T-helper 2 cell treated with Interferon-gamma antibody and Interleukin-4, amounts not matched to agents 5 μg/mL and 100 μg/mL, for 36 hours (primary cell): Measurements from ENCODE around the gene TEX28.
A peak's percentile ranks its signal among the peaks of the same experiment; 100 is the strongest.

Experiments
- DNase-seq: peaks from one replicate; pipeline ENCODE4 v3.0.0; 2021; ENCODE audit warnings: low spot score
- H3K27ac Mint-ChIP-seq: one replicate; pipeline ENCODE4 v1.8.0; 2021; ENCODE audit warnings: mild to moderate bottlenecking, mixed read lengths
- H3K27me3 Mint-ChIP-seq: one replicate; pipeline ENCODE4 v1.8.0; 2021; ENCODE audit warnings: low read depth, mixed read lengths
- H3K36me3 Mint-ChIP-seq: one replicate; pipeline ENCODE4 v1.8.0; 2021; ENCODE audit warnings: low read depth, mixed read lengths
- H3K4me1 Mint-ChIP-seq: one replicate; pipeline ENCODE4 v1.8.0; 2021; ENCODE audit warnings: low read depth, mixed read lengths
- H3K4me3 Mint-ChIP-seq: one replicate; pipeline ENCODE4 v1.8.0; 2022; ENCODE audit warnings: mild to moderate bottlenecking, moderate library complexity, mixed read lengths
- H3K9me3 Mint-ChIP-seq: one replicate; pipeline ENCODE4 v1.8.0; 2021; ENCODE audit warnings: mixed read lengths

TEX28 gene

GRCh38 chrX:154321594-154321993, 26.7 kb upstream of the TEX28 start:
- no peaks in the 10 kb centered on the region for H3K9me3 Mint-ChIP-seq
- no peak overlapping the region for H3K27ac Mint-ChIP-seq
- peaks cover 6% of the 10 kb centered on the region for H3K27me3 Mint-ChIP-seq
- no peaks in the 10 kb centered on the region for H3K36me3 Mint-ChIP-seq
- DNase-seq: no peak
- H3K4me3 Mint-ChIP-seq: no peak overlapping the region
- peaks cover 22% of the 10 kb centered on the region for H3K4me1 Mint-ChIP-seq

- Mint-ChIP-seq H3K27ac (no peak overlapping the region), H3K36me3 (no peaks in the 10 kb centered on the region), H3K4me3 (no peak overlapping the region), H3K27me3 (peaks cover 6% of the 10 kb centered on the region), H3K9me3 (no peaks in the 10 kb centered on the region), H3K4me1 (peaks cover 17% of the 10 kb centered on the region)
- no peak for DNase-seq
Measured at GRCh38 chrX:154321152-154321551, 26.2 kb upstream of the TEX28 start.

- Mint-ChIP-seq H3K27ac (no peak overlapping the region), H3K27me3 (peaks cover 6% of the 10 kb centered on the region), H3K4me1 (peaks cover 13% of the 10 kb centered on the region), H3K9me3 (no peaks in the 10 kb centered on the region), H3K36me3 (no peaks in the 10 kb centered on the region), H3K4me3 (no peak overlapping the region)
- DNase-seq: no peak
Measured at GRCh38 chrX:154320406-154320805, 25.5 kb upstream of the TEX28 start.

GRCh38 chrX:154317391-154317995, 22.6 kb upstream of the TEX28 start:
- Mint-ChIP-seq H3K9me3 (no peaks in the 10 kb centered on the region), H3K27ac (no peak overlapping the region), H3K4me1 (peaks cover 23% of the 10 kb centered on the region), H3K36me3 (no peaks in the 10 kb centered on the region), H3K4me3 (no peak overlapping the region), H3K27me3 (peaks cover 2% of the 10 kb centered on the region)
- DNase-seq: no peak

GRCh38 chrX:154315416-154315815, 20.5 kb upstream of the TEX28 start:
- no peaks in the 10 kb centered on the region for H3K36me3 Mint-ChIP-seq
- H3K4me3 Mint-ChIP-seq: no peak overlapping the region
- DNase-seq: no peak
- no peak overlapping the region for H3K27ac Mint-ChIP-seq
- H3K9me3 Mint-ChIP-seq: no peaks in the 10 kb centered on the region
- peaks cover 2% of the 10 kb centered on the region for H3K27me3 Mint-ChIP-seq
- peaks cover 26% of the 10 kb centered on the region for H3K4me1 Mint-ChIP-seq

GRCh38 chrX:154313147-154313546, 18.2 kb upstream of the TEX28 start:
- Mint-ChIP-seq H3K36me3 (no peaks in the 10 kb centered on the region), H3K4me1 (peaks cover 33% of the 10 kb centered on the region), H3K27me3 (no peaks in the 10 kb centered on the region), H3K9me3 (no peaks in the 10 kb centered on the region), H3K4me3 (peak overlapping the region; percentile 55), H3K27ac (peak overlapping the region; percentile 81)
- DNase-seq: peak; percentile 38

GRCh38 chrX:154312116-154312515, 17.2 kb upstream of the TEX28 start:
- Mint-ChIP-seq H3K27ac (no peak overlapping the region), H3K27me3 (no peaks in the 10 kb centered on the region), H3K4me3 (no peak overlapping the region), H3K4me1 (peaks cover 40% of the 10 kb centered on the region), H3K36me3 (no peaks in the 10 kb centered on the region), H3K9me3 (no peaks in the 10 kb centered on the region)
- no peak for DNase-seq

GRCh38 chrX:154310616-154311536, 16.0 kb upstream of the TEX28 start:
- H3K4me3 Mint-ChIP-seq: no peak overlapping the region
- H3K4me1 Mint-ChIP-seq: peaks cover 40% of the 10 kb centered on the region
- H3K27ac Mint-ChIP-seq: no peak overlapping the region

GRCh38 chrX:154309041-154309775, 14.3 kb upstream of the TEX28 start:
- Mint-ChIP-seq H3K9me3 (no peaks in the 10 kb centered on the region), H3K36me3 (no peaks in the 10 kb centered on the region), H3K4me1 (peaks cover 40% of the 10 kb centered on the region), H3K4me3 (no peak overlapping the region), H3K27ac (no peak overlapping the region), H3K27me3 (no peaks in the 10 kb centered on the region)
- DNase-seq: no peak

More at GRCh38 chrX:154310616-154311536, 16.0 kb upstream of the TEX28 start:
- no peaks in the 10 kb centered on the region for H3K9me3 Mint-ChIP-seq
- H3K27me3 Mint-ChIP-seq: no peaks in the 10 kb centered on the region
- no peak for DNase-seq
- no peaks in the 10 kb centered on the region for H3K36me3 Mint-ChIP-seq

- H3K36me3 Mint-ChIP-seq: no peaks in the 10 kb centered on the region
- no peaks in the 10 kb centered on the region for H3K27me3 Mint-ChIP-seq
- peaks cover 34% of the 10 kb centered on the region for H3K4me1 Mint-ChIP-seq
- H3K9me3 Mint-ChIP-seq: no peaks in the 10 kb centered on the region
- no peak overlapping the region for H3K4me3 Mint-ChIP-seq
- peak overlapping the region; percentile 69 for H3K27ac Mint-ChIP-seq
- DNase-seq: peak; percentile 45
Measured at GRCh38 chrX:154308108-154308946, 13.4 kb upstream of the TEX28 start.

- no peak overlapping the region for H3K27ac Mint-ChIP-seq
- no peak for DNase-seq
Measured at GRCh38 chrX:154307202-154307601, 12.3 kb upstream of the TEX28 start.

GRCh38 chrX:154305541-154306205, 10.7 kb upstream of the TEX28 start:
- Mint-ChIP-seq H3K4me3 (no peak overlapping the region), H3K27ac (no peak overlapping the region)
- no peak for DNase-seq

More at GRCh38 chrX:154307202-154307601, 12.3 kb upstream of the TEX28 start:
- no peak overlapping the region for H3K4me3 Mint-ChIP-seq
- H3K4me1 Mint-ChIP-seq: peaks cover 30% of the 10 kb centered on the region
- no peaks in the 10 kb centered on the region for H3K36me3 Mint-ChIP-seq
- no peaks in the 10 kb centered on the region for H3K9me3 Mint-ChIP-seq
- no peaks in the 10 kb centered on the region for H3K27me3 Mint-ChIP-seq

GRCh38 chrX:154304846-154305245, 9.9 kb upstream of the TEX28 start:
- H3K27ac Mint-ChIP-seq: no peak overlapping the region

More at GRCh38 chrX:154305541-154306205, 10.7 kb upstream of the TEX28 start:
- Mint-ChIP-seq H3K36me3 (no peaks in the 10 kb centered on the region), H3K27me3 (no peaks in the 10 kb centered on the region), H3K4me1 (peaks cover 21% of the 10 kb centered on the region), H3K9me3 (no peaks in the 10 kb centered on the region)

More at GRCh38 chrX:154304846-154305245, 9.9 kb upstream of the TEX28 start:
- no peak overlapping the region for H3K4me3 Mint-ChIP-seq
- no peak for DNase-seq
- peaks cover 21% of the 10 kb centered on the region for H3K4me1 Mint-ChIP-seq
- peaks cover 3% of the 10 kb centered on the region for H3K27me3 Mint-ChIP-seq
- no peaks in the 10 kb centered on the region for H3K36me3 Mint-ChIP-seq
- H3K9me3 Mint-ChIP-seq: no peaks in the 10 kb centered on the region
